ENCODE measurements around the gene PACS2.
"Not testable (repeated sequence)": the region's sequence is repeated elsewhere in the genome, so short reads cannot be mapped to it uniquely, and the experiment has no call there.

Gene PACS2

GRCh38 chr14:105313381-105314286 is 914 bp upstream of the PACS2 start:
- peak; percentile 57 for FAIRE-seq
- no peak for DNase-seq (ENCODE audit: insufficient read length, low spot score)

DNA sequence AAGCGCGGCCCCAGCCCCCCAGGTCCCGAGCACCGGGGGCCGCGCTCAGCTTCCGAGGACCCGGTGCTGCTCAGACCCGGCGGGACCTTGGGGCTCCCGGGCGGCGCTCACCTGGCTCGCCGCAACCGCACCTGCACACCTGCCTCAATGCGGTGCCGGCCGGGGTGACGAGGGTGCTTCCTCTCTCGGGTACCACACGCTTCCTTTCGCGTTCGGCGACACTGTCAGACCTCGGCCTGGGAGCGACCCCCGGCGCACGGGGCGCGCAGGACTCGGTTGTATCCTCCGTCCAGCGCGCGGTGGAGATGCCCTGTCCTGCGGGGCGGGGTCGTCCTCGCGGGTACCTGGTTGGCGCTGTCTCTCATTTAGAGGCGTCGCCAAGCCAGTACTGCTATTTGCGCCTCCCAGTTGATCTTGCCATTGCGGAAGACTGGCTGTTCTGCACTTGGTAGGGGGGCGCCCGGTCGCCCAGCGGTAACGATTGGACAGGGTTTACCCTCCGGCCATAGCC is 718 bp downstream of the PACS2 start:
- FAIRE-seq, result peak; percentile 45
- peak; percentile 41 for DNase-seq (ENCODE audit: insufficient read length, low spot score)

GRCh38 chr14:105315941-105316576 is 1.5 kb downstream of the PACS2 start:
- DNase-seq (ENCODE audit: insufficient read length, low spot score) (peak; percentile 12), FAIRE-seq (no peak)

DNA sequence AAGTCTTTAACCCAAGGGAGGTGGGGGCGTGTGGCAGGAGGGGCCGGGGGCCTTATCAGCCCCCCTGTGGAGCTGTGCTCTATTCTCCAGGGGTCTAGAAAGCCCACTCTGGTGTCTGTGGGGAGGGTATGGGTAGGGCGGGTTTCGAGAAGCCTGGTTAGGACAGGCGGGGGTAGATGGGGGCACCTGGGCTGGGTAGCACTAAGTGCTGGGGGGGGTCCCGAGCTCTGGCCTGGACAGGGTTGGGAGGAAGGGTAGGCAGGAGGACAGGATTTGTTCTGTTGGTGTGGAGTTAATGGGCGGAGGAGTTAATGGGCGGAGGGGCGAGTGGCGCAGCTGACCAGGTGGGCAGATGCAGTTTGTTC is 2.0 kb downstream of the PACS2 start:
- DNase-seq (ENCODE audit: insufficient read length, low spot score), result peak; percentile 2
- FAIRE-seq, result no peak

- DNase-seq (ENCODE audit: insufficient read length, low spot score) (no peak), FAIRE-seq (no peak)
Measured at GRCh38 chr14:105316968-105317510, 2.5 kb downstream of the PACS2 start.

DNA sequence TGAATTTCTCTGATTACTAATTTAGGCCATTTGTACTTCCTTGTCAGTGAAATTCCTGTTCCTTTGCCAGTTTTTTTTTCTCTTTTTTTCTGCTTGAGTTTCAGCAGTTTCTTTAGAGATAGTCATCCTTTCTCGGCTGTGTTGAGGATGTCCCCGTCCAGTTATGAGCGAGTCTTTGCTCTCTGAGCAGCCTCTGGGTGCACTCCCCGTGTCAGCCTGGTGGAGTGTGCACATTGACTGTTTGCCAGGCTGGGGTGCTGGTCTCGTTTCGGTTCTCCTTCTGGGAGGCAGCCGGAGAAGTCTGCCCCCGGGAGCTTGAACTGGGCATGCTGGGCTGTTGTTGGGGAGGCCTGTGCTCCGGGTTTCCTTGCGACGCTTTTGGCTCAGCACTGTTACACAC is 3.0 kb downstream of the PACS2 start:
- FAIRE-seq, result no peak
- no peak for DNase-seq (ENCODE audit: insufficient read length, low spot score)

- DNase-seq (ENCODE audit: insufficient read length, low spot score), result no peak
- no peak for FAIRE-seq
Measured at GRCh38 chr14:105322791-105323556, 8.4 kb downstream of the PACS2 start.

GRCh38 chr14:105323663-105324062 is 9.1 kb downstream of the PACS2 start:
- DNase-seq (ENCODE audit: insufficient read length, low spot score) (no peak), FAIRE-seq (no peak)

DNA sequence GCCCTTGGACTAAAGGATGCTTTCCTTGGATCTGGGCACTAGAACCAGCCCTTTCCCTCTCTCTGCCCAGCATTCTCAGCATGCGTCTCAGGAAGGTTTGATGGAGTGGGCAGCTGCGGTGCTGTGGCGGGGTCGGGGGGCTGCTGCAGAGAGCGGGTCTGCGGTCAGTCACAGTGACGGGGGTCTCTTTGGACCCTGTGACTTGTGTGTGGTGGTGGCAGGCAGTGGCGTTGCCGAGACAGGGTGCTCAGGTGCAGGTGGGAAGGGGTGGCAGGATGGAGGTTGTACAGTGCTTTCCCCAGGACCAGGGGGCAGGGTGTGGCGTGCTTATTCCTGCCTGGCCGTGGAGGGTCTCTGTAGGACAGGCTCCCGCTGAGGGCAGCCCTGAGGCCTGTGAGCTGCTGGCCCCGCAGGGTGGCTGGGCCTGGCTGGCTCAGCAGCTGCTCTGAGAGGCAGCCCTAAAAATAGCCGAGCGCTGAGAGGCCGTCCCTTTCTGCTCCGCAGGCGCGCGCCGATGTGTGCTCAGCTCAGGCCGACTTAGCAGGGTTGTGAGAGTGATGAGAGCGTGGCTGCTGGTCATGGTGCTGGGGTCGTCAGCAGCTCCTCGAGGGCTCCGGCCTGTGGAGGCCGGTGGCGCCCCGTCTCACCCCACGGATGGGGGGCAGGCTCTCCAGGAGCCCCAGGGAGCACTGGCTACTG is 9.7 kb downstream of the PACS2 start:
- DNase-seq (ENCODE audit: insufficient read length, low spot score) (no peak), FAIRE-seq (no peak)

DNA sequence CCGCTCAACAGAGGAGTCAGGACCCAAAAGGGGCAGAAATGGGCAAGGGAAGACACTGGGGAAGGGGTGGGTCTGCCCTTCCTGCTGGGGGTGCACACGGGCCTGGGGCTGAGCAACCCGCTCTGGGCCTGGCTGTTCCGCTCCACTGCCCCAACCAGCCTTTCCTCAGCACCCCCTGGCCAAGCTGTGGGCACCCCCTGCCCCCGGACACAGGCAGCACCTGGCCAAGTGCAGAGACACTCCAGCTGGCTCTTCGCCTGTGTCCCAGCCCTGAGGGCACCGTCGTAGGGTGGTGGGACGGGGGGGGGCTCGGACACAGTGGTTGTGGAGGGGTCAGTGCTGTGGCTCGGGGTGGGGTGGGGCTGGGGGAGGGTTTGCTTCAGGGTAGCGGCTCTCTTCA is 10.3 kb downstream of the PACS2 start:
- FAIRE-seq (no peak), DNase-seq (ENCODE audit: insufficient read length, low spot score) (no peak)

- FAIRE-seq (no peak), DNase-seq (ENCODE audit: insufficient read length, low spot score) (no peak)
Measured at GRCh38 chr14:105325303-105325702, 10.8 kb downstream of the PACS2 start.

DNA sequence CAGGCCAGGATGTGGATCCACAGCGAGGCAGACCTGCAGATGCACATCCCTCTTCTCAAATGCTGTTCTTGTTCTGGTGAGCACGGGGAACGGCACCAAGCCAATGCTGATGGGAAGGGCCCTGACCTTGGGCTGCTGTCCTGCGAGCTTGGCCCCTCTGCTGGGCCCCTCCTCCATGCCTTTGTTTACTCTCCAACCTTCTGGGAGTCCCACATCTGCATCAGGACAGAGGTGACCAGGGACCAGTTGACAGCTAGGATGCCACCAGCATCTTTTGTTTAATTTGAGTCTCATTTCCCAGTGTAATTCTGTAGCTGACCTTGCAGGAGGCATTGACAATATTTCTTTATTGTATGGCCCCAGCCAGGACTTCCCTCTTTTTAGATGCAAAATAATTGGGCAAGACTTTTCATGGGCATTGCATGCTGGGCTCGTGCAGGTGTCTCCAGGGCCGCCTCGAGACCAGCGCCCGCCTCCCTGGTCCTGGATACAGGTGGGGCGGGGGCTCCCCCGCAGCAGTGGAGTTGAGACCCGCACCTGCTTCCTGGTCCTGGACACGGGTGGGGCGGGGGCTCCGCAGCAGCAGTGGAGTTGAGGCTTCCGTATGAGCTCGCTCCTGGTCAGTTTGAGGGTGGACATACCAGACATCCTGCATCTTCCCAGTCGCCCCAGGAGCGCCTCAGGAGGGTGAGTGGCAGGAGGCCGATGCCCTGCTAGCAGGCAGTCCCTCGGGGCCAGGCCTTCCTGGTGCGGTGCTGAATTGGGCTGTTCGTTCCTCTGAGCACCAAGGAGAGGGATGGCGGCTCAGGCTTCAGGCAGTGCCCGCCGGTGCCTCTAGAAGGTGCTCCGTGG is 11.4 kb downstream of the PACS2 start:
- no peak for DNase-seq (ENCODE audit: insufficient read length, low spot score)
- no peak for FAIRE-seq

DNA sequence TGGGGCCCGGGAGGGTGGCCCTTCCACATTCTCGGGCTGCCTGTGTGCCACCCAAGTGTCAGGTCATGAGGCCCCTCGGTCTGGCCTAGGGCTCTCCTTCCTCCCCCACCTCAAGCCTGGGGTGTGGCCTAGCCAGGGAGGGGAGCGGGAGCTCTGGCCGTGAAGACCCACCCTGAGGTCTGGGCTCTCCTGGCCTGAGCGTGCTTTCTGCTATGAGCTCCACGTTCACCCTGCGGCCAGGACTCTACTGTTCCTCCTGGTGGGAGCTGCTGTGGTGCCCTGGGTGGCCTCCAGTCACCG is 12.0 kb downstream of the PACS2 start:
- no peak for FAIRE-seq
- DNase-seq (ENCODE audit: insufficient read length, low spot score), result no peak

GRCh38 chr14:105326891-105327694 is 12.5 kb downstream of the PACS2 start:
- DNase-seq (ENCODE audit: insufficient read length, low spot score) (no peak), FAIRE-seq (no peak)

GRCh38 chr14:105327695-105328045 is 13.1 kb downstream of the PACS2 start:
- not testable (repeated sequence) for DNase-seq (ENCODE audit: insufficient read length, low spot score); FAIRE-seq

- FAIRE-seq (no peak), DNase-seq (ENCODE audit: insufficient read length, low spot score) (no peak)
Measured at GRCh38 chr14:105328070-105328677, 13.6 kb downstream of the PACS2 start.

DNA sequence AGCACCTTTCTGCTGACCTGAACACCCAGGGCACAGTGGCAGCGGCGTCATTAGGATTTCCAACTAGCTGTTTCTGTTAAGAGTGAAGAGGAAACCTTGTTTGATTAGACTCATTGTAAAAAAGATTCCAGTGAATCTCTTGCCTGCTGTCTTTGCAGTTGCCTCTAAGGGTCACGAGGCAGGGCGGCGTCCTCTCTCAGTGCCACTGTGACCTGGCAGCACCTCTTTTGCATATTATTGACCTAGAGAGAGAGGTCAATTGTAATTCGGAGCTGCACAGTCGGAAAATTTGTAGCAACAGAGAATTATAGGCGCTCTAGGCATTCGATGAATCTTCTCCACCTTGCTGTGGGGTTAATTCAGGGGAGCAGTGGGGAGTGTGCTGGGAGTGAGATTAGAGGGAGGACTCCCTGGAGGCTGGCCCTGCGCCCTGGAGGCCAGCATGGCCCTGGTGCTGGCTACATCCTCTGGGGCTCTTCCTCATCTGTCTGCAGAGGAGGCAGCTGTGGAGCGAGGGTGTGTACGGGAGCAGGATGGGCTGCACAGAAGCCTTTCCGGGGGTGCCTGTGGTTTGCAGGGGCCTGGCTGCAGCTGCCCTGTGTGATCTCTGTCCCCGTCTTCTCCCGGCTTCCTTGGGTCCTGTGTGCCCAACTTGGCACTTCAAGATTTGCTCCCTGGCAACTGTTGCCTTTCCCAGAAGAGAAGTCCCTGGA is 14.3 kb downstream of the PACS2 start:
- no peak for FAIRE-seq
- no peak for DNase-seq (ENCODE audit: insufficient read length, low spot score)
